WTC11 (cell line): ENCODE results near the gene ZNF407. TPM values are rescaled to one million over a fixed set of nuclear protein-coding genes. Genes with fewer than 3 reads are reported as not detected.

Source experiments
- ATAC-seq: fragments of 200-7000 bp; cut with Tn5 transposase; 2 replicates; pipeline ENCODE4 v1.10.0; 2021; ENCODE audit warnings: mild to moderate bottlenecking, moderate library complexity
- CTCF ChIA-PET: fragments of 300-600 bp; sonication (Branson Sonifier 250); formaldehyde crosslinking; loops from one replicate; lab custom pipeline; 2021; ENCODE audit warnings: antibody characterized with exemption; lab: Charles Lee
- POLR2A ChIA-PET: fragments of 350-600 bp; sonication (Branson Sonifier 250); formaldehyde crosslinking; loops from one replicate; lab custom pipeline; 2021; ENCODE audit warnings: antibody characterized with exemption; lab: Charles Lee
- DNase-seq: peaks from one replicate; pipeline ENCODE4 v3.0.0; 2021; ENCODE audit warnings: low spot score
- H3K27ac Mint-ChIP-seq: 2 replicates; pipeline ENCODE4 v1.8.0; 2021; ENCODE audit warnings: mixed read lengths
- H3K27me3 Mint-ChIP-seq: 2 replicates; pipeline ENCODE4 v1.8.0; 2021; ENCODE audit warnings: low read depth, mild to moderate bottlenecking, moderate library complexity, mixed read lengths
- H3K36me3 Mint-ChIP-seq: 2 replicates; pipeline ENCODE4 v1.8.0; 2021; ENCODE audit warnings: mixed read lengths
- H3K4me1 Mint-ChIP-seq: 2 replicates; pipeline ENCODE4 v1.8.0; 2022; ENCODE audit warnings: mixed read lengths
- H3K4me3 Mint-ChIP-seq: 2 replicates; pipeline ENCODE4 v1.8.0; 2021; ENCODE audit warnings: mild to moderate bottlenecking, moderate library complexity, mixed read lengths
- H3K9me3 Mint-ChIP-seq: 2 replicates; pipeline ENCODE4 v1.8.0; 2021; ENCODE audit warnings: mixed read lengths
- FOXP1 ChIP-seq: sonication (generic); formaldehyde crosslinking; IDR thresholded peaks from 2 replicates; pipeline ENCODE4 v1.8.0; 2022; ENCODE audit warnings: missing genetic modification reagents, mild to moderate bottlenecking, moderate library complexity, borderline replicate concordance
- GRHL2 ChIP-seq: fragments of 250-450 bp; sonication (Bioruptor Pico); IDR thresholded peaks from 2 replicates; pipeline ENCODE4 v1.8.0; 2022; ENCODE audit warnings: mild to moderate bottlenecking, moderate library complexity; ENCODE audit not compliant: insufficient replicate concordance, severe bottlenecking
- IRF2 ChIP-seq: sonication (generic); formaldehyde crosslinking; IDR thresholded peaks from 2 replicates; pipeline ENCODE4 v1.8.0; 2022; ENCODE audit warnings: low read depth, missing genetic modification reagents, borderline replicate concordance
- JUN ChIP-seq: sonication (generic); formaldehyde crosslinking; IDR thresholded peaks from 2 replicates; pipeline ENCODE4 v1.8.0; 2023; ENCODE audit warnings: mild to moderate bottlenecking, missing genetic modification reagents
- NFATC4 ChIP-seq: fragments of 250-450 bp; sonication (Bioruptor Pico); IDR thresholded peaks from 2 replicates; pipeline ENCODE4 v1.9.0; 2021; ENCODE audit warnings: mild to moderate bottlenecking
- NFE2L1 ChIP-seq: sonication (generic); formaldehyde crosslinking; IDR thresholded peaks from 2 replicates; pipeline ENCODE4 v1.8.1; 2023; ENCODE audit warnings: missing genetic modification reagents
- RORB ChIP-seq: fragments of 250-450 bp; sonication (Bioruptor Pico); IDR thresholded peaks from 2 replicates; pipeline ENCODE4 v1.9.0; 2021; ENCODE audit warnings: mild to moderate bottlenecking
- TEAD1 ChIP-seq: sonication (generic); formaldehyde crosslinking; IDR thresholded peaks from 2 replicates; pipeline ENCODE4 v1.8.0; 2022; ENCODE audit warnings: mild to moderate bottlenecking, missing genetic modification reagents
- ZNF121 ChIP-seq: sonication (generic); formaldehyde crosslinking; IDR thresholded peaks from 2 replicates; pipeline ENCODE4 v1.8.0; 2023; ENCODE audit warnings: missing genetic modification reagents
- ZNF232 ChIP-seq: sonication (generic); formaldehyde crosslinking; IDR thresholded peaks from 2 replicates; pipeline ENCODE4 v1.8.0; 2022; ENCODE audit warnings: mild to moderate bottlenecking, missing genetic modification reagents
- ZNF416 ChIP-seq: fragments of 250-450 bp; sonication (Bioruptor Pico); IDR thresholded peaks from 2 replicates; pipeline ENCODE4 v1.9.0; 2021; ENCODE audit warnings: mild to moderate bottlenecking, inconsistent platforms
- total RNA-seq: library from RNA; stranded (reverse); gene quantifications from 3 replicates; pipeline ENCODE4 v1.2.3, GENCODE V29; 2021
- TF ChIP-seq, protein P1 (sequence below): sonication (generic); formaldehyde crosslinking; IDR thresholded peaks from 2 replicates; pipeline ENCODE4 v1.8.1; 2022; ENCODE audit warnings: missing genetic modification reagents, borderline replicate concordance
- TF ChIP-seq, protein P2 (sequence below): sonication (generic); formaldehyde crosslinking; IDR thresholded peaks from 2 replicates; pipeline ENCODE4 v1.8.1; 2023; ENCODE audit warnings: mild to moderate bottlenecking, missing genetic modification reagents, moderate library complexity
- TF ChIP-seq, protein P3 (sequence below): fragments of 200-600 bp; IDR thresholded peaks from 2 replicates; pipeline ENCODE4 v1.8.0; 2022; ENCODE audit warnings: antibody characterized with exemption

The ZNF407 gene
- total RNA-seq, 1 experiment from 2014 or later: 6.5 TPM

DNA sequence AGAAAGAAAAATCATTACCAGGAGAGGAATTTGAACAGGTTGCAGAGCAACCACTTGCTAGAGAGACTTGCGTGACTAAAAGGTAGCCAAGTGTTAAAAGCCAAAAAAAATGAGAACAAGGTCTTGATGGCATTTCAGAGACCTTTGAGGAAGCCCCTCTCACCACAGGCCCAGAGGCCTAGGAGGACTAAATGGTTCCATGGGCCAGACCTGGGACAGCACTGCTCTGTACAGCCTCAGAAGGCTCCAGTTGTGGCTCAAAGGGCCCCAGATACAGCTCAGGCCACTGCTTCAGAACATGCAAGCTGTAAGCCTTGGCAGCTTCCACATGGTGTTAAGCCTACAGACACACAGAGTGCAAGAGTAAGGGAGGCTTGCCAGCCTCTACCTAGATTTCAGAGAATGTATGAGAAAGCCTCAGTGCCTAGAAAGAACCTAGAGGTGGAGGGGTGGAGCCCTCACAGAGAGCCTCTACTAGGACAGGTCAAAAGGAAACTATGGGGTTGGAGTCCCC lies 48.0 kb upstream of the ZNF407 start (continued):
- TF ChIP-seq, protein P1, sequence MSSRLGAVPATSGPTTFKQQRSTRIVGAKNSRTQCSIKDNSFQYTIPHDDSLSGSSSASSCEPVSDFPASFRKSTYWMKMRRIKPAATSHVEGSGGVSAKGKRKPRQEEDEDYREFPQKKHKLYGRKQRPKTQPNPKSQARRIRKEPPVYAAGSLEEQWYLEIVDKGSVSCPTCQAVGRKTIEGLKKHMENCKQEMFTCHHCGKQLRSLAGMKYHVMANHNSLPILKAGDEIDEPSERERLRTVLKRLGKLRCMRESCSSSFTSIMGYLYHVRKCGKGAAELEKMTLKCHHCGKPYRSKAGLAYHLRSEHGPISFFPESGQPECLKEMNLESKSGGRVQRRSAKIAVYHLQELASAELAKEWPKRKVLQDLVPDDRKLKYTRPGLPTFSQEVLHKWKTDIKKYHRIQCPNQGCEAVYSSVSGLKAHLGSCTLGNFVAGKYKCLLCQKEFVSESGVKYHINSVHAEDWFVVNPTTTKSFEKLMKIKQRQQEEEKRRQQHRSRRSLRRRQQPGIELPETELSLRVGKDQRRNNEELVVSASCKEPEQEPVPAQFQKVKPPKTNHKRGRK (CRISPR knock-in tag): no peak

DNA sequence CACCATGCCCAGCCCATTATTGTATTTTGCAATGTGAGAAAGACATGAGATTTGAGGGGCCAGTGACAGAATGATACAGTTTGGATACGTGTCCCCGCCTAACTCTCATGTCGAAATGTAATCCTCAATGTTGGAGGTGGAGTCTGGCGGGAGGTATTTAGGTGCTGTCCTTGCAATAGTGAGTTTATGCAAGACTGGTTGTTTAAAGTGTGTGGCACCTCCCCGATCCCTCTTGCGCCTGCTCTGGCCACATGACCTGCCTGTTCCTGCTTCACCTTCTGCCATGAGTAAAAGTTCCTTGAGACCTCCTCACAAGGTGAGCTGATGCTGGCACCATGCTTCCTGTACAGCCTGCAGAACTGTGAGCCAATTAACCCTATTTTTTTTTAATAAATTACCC lies 46.8 kb upstream of the ZNF407 start:
- no peak overlapping the region for H3K4me3 Mint-ChIP-seq
- no peaks in the 10 kb centered on the region; the same call in 1 of the 2 replicates for H3K4me1 Mint-ChIP-seq
- H3K27me3 Mint-ChIP-seq: peaks cover 11% of the 10 kb centered on the region
- ATAC-seq (no peak), DNase-seq (no peak)
- CTCF ChIA-PET: interaction anchor here (1.4 to 2.2 kb wide), 4 partner anchors 29 to 203 kb away, joined by 11 to 40 read pairs (median 18); partner anchors contain the start of gene CNDP2
- H3K36me3 Mint-ChIP-seq: peaks cover 39% of the 10 kb centered on the region
- H3K27ac Mint-ChIP-seq: no peak overlapping the region
- peaks cover 42% of the 10 kb centered on the region for H3K9me3 Mint-ChIP-seq
- POLR2A ChIA-PET: no interaction called here
- TF ChIP-seq RORB (CRISPR knock-in tag) (no peak), NFE2L1 (no peak)
- TF ChIP-seq, protein P2, sequence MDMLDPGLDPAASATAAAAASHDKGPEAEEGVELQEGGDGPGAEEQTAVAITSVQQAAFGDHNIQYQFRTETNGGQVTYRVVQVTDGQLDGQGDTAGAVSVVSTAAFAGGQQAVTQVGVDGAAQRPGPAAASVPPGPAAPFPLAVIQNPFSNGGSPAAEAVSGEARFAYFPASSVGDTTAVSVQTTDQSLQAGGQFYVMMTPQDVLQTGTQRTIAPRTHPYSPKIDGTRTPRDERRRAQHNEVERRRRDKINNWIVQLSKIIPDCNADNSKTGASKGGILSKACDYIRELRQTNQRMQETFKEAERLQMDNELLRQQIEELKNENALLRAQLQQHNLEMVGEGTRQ (CRISPR knock-in tag): no peak
- TF ChIP-seq, all 79 proteins: peak for 0

DNA sequence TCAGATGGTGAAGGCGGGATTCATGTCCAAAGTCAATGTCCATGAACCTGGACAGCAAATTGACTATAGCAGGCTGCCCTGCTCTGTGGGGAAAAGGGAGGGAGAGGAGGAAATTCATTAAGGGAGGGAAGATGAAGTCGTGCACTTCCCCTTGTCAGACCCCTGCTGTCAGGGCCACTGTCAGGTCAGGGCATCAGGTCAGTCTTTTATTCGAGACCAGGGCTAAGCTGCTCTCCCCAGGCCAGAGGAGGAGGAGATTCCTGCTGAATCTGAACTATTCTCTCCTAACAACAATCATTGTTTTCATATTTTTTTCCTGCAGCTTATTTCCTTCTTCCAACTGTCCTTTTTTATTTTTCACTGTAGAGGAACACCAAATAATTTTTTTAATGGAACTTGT lies 46.2 kb upstream of the ZNF407 start:
- H3K9me3 Mint-ChIP-seq: peaks cover 40% of the 10 kb centered on the region
- H3K4me3 Mint-ChIP-seq: no peak overlapping the region
- ChIA-PET CTCF (interaction anchor here (0.6 to 2.2 kb wide), 42 partner anchors 9 to 658 kb away, joined by 3 to 40 read pairs (median 4); partner anchors contain the start of genes CNDP1, CNDP2, DIPK1C and PTGR3), POLR2A (interaction anchor here (0.6 kb wide), 1 partner anchor 198 kb away, joined by 3 read pairs; no protein-coding TSS in a partner anchor)
- H3K27ac Mint-ChIP-seq: no peak overlapping the region
- no peaks in the 10 kb centered on the region; the same call in 1 of the 2 replicates for H3K4me1 Mint-ChIP-seq
- peaks cover 11% of the 10 kb centered on the region for H3K27me3 Mint-ChIP-seq
- DNase-seq: no peak
- TF ChIP-seq TEAD1 (no peak), JUN (CRISPR knock-in tag) (no peak), FOXP1 (CRISPR knock-in tag) (no peak), GRHL2 (CRISPR knock-in tag) (no peak), ZNF232 (CRISPR knock-in tag) (no peak), ZNF416 (no peak), IRF2 (no peak), ZNF121 (no peak)
- TF ChIP-seq, protein P2 (CRISPR knock-in tag): no peak
- TF ChIP-seq, protein P1 (CRISPR knock-in tag): no peak
- peaks cover 39% of the 10 kb centered on the region for H3K36me3 Mint-ChIP-seq
- no peak for ATAC-seq

GRCh38 chr18:74551936-74552555 lies 45.6 kb upstream of the ZNF407 start:
- Mint-ChIP-seq H3K27ac (no peak overlapping the region), H3K36me3 (peaks cover 37% of the 10 kb centered on the region), H3K4me3 (no peak overlapping the region), H3K4me1 (no peaks in the 10 kb centered on the region; the same call in 1 of the 2 replicates), H3K9me3 (peaks cover 34% of the 10 kb centered on the region), H3K27me3 (peaks cover 11% of the 10 kb centered on the region)
- TF ChIP-seq, protein P3, sequence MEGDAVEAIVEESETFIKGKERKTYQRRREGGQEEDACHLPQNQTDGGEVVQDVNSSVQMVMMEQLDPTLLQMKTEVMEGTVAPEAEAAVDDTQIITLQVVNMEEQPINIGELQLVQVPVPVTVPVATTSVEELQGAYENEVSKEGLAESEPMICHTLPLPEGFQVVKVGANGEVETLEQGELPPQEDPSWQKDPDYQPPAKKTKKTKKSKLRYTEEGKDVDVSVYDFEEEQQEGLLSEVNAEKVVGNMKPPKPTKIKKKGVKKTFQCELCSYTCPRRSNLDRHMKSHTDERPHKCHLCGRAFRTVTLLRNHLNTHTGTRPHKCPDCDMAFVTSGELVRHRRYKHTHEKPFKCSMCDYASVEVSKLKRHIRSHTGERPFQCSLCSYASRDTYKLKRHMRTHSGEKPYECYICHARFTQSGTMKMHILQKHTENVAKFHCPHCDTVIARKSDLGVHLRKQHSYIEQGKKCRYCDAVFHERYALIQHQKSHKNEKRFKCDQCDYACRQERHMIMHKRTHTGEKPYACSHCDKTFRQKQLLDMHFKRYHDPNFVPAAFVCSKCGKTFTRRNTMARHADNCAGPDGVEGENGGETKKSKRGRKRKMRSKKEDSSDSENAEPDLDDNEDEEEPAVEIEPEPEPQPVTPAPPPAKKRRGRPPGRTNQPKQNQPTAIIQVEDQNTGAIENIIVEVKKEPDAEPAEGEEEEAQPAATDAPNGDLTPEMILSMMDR: peak; percentile 77
- TF ChIP-seq NFATC4 (CRISPR knock-in tag): no peak
- peak; percentile 87 for DNase-seq
- ChIA-PET CTCF (interaction anchor here (0.6 to 2.2 kb wide), 47 partner anchors 8 to 784 kb away, joined by 3 to 40 read pairs (median 4); partner anchors contain the start of genes CNDP1, CNDP2, DIPK1C and PTGR3), POLR2A (interaction anchor here (0.6 to 0.7 kb wide), 2 partner anchors 56 to 199 kb away, joined by 3 to 6 read pairs; partner anchors contain the start of gene CNDP2)
- peak; percentile 100 for ATAC-seq
